Limb (tissue), 2 donors: Measurements from ENCODE around the gene FBXL2.

ENCODE experiments used
- DNase-seq, 2 donors: peaks; one replicate each; pipeline ENCODE4 v3.0.0-alpha.2; 2016; ENCODE audit errors: extremely low spot score in 2 of 2

Gene FBXL2, protein sequence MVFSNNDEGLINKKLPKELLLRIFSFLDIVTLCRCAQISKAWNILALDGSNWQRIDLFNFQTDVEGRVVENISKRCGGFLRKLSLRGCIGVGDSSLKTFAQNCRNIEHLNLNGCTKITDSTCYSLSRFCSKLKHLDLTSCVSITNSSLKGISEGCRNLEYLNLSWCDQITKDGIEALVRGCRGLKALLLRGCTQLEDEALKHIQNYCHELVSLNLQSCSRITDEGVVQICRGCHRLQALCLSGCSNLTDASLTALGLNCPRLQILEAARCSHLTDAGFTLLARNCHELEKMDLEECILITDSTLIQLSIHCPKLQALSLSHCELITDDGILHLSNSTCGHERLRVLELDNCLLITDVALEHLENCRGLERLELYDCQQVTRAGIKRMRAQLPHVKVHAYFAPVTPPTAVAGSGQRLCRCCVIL

GRCh38 chr3:33277193-33277882 lies at the start of gene FBXL2:
Gene FBXL2 (plus strand): TSS chr3:33277442. CDS start chr3:33277513, 71 bp downstream.
- DNase-seq = peak; percentile 76 to 93

DNA sequence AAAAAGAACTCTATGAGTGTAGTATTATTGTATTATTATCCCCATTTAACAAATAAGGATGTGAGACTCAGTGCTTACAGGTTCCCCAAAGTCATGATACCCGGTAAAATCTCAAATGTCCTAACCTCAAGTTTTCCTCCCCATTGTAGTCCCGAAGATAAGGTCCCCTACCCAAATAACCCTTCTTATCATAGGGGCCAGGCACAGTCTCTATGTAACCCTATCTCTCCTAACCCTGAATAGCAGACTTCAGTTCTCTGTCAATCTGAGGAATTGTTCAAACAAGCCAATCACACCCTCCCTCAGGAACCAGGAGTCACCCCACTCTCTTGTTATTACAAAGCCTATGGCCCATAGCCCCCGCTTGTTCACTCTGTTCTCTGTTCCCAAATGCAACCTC lies 48.2 kb upstream of the FBXL2 start:
- no peak for DNase-seq

DNA sequence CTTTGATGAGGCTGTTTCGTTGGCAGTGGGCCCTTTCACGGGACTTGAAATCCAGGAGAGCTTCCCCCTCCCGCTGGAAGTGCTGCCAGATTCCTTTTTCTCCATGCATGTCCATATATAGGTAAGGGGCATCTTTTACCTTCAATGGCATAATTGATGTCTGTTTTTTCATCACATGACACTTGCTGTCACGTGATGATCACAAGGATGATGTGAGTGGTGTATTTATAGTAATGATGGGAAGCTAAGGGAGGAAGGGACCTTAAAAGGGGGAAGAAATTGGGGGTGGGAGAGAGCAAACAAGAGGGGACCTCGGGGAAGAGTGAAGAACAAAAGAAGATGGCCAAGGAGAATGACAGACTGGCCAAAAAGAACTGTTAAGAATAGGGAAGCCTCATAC lies 47.3 kb upstream of the FBXL2 start:
- DNase-seq = no peak

GRCh38 chr3:33231756-33232465 lies 45.3 kb upstream of the FBXL2 start:
- DNase-seq = no peak

DNA sequence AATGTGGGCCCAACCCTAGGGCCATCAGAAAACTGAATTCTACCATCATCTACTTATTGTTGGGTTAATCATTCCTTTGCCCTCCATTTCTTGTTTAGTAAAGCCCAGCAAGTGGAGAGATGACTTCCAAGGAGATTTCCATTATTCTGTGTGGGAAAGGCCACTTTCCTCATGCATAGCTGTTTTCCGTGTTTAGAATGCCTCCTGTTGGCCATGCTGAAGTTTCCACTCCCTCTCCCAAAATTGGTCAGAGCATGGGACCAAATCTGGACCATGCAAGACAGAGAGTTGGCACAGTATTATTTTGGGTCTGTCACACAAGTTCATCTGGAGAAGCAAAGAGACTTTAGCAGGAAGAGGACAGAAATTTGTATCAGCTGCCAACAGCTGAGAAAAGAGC lies 43.4 kb upstream of the FBXL2 start:
- no peak for DNase-seq

DNA sequence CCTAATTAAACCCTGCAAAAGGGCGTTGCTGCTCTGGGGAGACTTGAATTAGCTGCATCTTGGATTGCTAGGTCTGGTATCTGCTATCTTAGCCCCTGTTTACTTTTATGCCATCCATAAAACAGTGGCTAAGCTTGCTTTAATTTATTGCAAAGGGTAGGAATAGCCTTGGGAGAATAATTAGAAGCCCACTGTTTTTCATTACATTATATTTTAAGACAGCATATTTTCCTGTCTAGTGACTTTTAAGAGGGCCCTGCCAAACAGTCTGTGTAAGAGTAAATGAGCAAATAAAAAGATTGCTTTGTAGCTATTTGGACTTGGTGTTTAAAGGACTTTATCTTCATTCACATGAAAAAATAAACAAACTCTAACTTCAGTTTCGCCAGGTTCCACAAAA lies 41.2 kb upstream of the FBXL2 start:
- DNase-seq = no peak

DNA sequence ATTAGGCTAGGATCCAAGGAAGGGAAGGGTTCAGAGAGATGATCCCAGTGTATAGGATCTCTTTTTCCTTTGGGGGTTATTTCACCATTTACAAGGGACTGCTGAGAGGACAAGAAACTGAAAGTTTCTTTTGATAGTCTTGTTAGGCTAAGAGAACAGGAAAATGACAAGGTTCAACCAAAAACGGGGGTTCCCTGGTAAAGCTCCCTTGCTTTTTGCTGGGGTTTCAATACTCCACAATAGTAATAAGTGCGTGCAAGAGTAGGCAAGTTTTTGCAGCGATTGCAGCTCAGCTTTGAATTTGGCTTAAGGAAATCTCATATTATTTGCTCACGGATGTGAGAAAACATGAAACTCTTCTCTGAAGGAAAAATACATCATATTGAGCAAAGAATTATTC lies 39.8 kb upstream of the FBXL2 start:
- DNase-seq = no peak

GRCh38 chr3:33238923-33239322 lies 38.3 kb upstream of the FBXL2 start:
- DNase-seq = no peak

DNA sequence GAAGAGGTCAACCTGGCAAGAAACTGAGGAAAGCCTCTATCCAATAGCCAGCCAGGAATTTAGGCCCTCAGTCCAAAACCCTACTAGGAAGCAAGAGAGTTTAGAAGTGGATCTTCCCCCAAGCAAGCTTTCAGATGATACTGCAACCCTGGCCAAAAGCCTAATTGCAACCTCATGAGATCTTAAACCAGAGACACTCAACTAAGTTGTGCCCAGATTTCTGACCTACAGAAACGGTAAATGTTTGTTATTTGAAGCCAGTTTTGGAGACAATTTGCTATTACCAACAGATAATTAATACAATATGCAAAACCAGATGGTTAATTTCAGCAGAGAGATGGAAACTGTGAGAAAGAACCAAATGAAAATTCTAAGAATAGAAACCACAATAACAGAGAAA lies 37.0 kb upstream of the FBXL2 start:
- no peak for DNase-seq

DNA sequence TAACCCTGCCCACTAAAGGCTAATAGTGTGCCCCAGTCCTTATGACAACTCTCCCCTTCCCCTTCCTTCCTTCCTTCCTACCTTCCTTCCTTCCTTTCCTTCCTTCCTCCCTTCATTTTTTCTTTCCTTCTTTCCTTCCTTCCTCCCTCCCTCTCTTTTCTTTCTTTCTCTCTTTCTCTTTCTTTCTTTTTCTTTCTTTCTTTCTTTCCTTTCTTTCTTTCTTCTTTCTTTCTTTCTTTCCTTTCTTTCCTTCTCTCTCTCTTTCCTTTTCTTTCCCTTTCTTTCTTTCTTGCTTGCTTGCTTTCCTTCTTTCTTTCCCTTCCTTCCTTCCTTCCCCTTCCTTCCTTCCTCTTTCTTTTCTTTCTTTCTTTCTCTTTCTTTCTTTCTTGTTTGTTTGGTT lies 30.5 kb upstream of the FBXL2 start:
- DNase-seq = no peak

- no peak for DNase-seq
Observed at GRCh38 chr3:33250712-33251111, 26.5 kb upstream of the FBXL2 start.

DNA sequence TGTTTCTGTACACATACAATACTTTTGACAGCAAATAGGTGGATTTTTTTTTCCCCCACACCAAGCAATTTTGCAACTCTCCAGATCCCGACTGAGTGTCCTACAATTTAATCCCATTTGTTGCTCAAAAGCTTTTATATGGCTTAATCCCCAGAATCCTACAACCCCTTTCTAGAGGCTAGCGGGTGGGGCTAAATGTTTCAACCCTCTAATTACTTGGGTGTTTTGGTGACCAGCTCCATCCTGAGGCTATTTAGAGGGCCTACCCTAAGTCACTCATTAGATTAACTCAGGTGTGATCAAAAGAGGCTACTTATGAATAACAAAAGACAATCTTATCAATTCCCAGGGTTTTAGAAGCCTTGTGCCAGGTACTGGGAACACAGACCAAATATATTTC lies 21.0 kb upstream of the FBXL2 start:
- DNase-seq = no peak

DNA sequence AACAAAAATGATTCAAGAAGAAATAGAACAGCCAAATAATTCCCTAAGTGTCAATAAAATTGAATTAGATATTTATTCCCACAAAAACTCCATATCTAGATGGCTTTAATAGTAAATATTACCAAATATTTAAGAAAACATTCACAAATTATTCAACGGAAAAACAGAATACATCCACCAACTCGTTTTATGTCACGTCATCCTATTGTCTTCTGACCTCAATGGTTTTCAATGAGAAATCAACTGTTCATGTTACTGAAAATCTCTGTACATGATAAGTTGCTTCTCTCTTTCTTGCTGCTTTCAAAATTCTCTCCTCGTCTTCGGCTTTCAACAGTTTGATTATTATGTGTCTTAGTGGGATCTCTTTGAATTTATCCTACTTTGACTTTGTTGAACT lies 17.1 kb upstream of the FBXL2 start:
- DNase-seq = no peak

DNA sequence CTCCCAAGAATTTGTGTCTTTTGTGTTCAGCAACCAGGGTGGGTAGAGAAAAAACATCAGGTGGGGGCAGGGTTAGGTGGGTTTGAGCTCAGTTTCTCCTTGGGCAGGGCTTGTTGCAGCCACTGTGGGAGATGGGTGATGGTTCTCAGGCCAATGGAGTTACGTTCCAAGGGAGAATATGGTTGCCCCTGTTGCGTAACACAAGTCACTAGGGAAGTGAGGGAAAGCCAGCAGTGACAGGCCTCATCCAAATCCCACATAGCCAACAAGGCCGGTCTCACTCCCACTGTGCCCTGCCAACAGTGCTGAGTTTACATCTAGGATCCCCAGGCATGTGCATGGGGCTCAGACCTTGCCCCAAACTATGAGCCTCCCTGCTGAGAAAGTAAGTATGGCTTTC lies 7.9 kb upstream of the FBXL2 start:
- DNase-seq = no peak

GRCh38 chr3:33271324-33271723 lies 5.9 kb upstream of the FBXL2 start:
- DNase-seq = no peak

GRCh38 chr3:33273628-33274027 lies 3.6 kb upstream of the FBXL2 start:
- no peak for DNase-seq

GRCh38 chr3:33278163-33278562 lies 921 bp downstream of the FBXL2 start:
- DNase-seq = no peak

DNA sequence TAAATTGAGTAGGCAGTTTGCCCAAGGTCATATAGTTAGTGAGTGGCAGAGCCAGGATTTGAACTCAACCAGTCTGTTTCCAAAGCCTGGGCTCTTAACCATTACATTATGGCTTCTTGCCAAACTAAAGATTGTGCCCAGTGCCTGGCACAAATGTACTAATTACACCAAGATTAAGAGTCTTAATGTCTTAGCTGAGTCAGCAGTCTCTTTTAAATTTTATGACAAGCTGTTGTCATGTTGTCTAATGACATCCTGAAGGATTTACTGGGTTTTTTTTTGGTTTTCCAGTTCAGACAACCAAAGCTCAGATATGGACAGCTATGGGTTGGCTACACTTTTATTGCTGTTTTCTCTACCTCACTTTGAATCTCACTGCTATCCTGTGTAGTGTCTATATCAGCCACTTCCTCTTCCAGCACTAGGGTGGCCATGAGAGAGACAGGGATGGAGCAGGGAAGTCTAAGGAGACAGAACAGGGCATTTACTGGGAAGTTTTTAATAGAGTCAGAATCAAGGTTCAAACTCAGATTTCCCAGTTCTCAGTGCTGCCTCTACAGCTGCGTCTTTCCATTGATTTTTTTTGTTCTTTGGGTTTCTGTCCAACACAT lies 10.5 kb downstream of the FBXL2 start:
- no peak for DNase-seq

GRCh38 chr3:33299395-33300081 lies 22.3 kb downstream of the FBXL2 start:
- DNase-seq = no peak

DNA sequence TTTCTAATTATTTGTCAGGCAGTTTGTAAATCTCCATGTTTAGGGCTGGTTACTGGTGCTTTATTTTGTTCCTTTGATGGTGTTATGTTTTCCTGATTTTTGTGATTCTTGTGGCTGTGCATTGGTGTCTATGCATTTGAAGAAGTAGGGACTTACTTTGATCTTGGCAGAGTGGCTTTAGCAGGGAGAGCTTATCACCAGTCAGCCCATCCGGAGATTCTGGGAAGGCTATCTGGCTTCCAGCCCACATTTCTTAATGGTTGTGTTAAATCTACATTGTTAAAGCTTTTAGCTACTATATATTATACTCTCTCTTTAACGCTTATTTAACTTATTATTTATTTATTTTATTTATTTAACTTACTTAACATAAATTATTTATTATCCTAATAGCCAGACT lies 35.1 kb downstream of the FBXL2 start:
- no peak for DNase-seq

- DNase-seq = no peak
Observed at GRCh38 chr3:33313331-33313730, 36.1 kb downstream of the FBXL2 start.
